Neural cell (in vitro differentiated cells): ENCODE measurements around the gene AKT1S1. TPM values are rescaled to one million over a fixed set of nuclear protein-coding genes. Genes with fewer than 3 reads are reported as not detected.

Experiments
- H2AFZ ChIP-seq: fragments of 200-600, 300-800 bp; sonication (generic), shearing (Covaris generic); 2 replicates; pipeline ENCODE4 v1.6.0; 2014; ENCODE audit warnings: low read depth, mild to moderate bottlenecking, antibody characterized with exemption, low read length, moderate library complexity
- H3F3A ChIP-seq: fragments of 200-600 bp; shearing (Covaris generic); 2 replicates; pipeline ENCODE4 v1.6.1; 2016; ENCODE audit warnings: mild to moderate bottlenecking, moderate library complexity, mixed read lengths, antibody characterized with exemption, low read length; ENCODE audit not compliant: insufficient read depth, poor library complexity, severe bottlenecking
- H3K27ac ChIP-seq: fragments of 200-600, 300-800 bp; sonication (generic), shearing (Covaris generic); 2 replicates; pipeline ENCODE4 v1.5.1; 2014; ENCODE audit warnings: mild to moderate bottlenecking, low read length, moderate library complexity
- H3K27me3 ChIP-seq: fragments of 300-800, 200-600 bp; sonication (generic), shearing (Covaris generic); 2 replicates; pipeline ENCODE4 v1.6.0; 2014; ENCODE audit warnings: mild to moderate bottlenecking, low read depth, low read length, moderate library complexity; ENCODE audit not compliant: insufficient read depth
- H3K36me3 ChIP-seq: fragments of 300-800, 200-600 bp; sonication (generic), shearing (Covaris generic); 2 replicates; pipeline ENCODE4 v1.5.1; 2014; ENCODE audit warnings: mild to moderate bottlenecking, antibody characterized with exemption, low read length, moderate library complexity; ENCODE audit not compliant: insufficient read depth
- H3K4me2 ChIP-seq: fragments of 300-800, 200-600 bp; sonication (generic), shearing (Covaris generic); 2 replicates; pipeline ENCODE4 v1.6.0; 2014; ENCODE audit warnings: mild to moderate bottlenecking, low read length
- H3K4me3 ChIP-seq: fragments of 300-800, 200-600 bp; sonication (generic), shearing (Covaris generic); 2 replicates; pipeline ENCODE4 v1.5.1; 2014; ENCODE audit warnings: mild to moderate bottlenecking, low read length, moderate library complexity
- H3K79me2 ChIP-seq: fragments of 200-600 bp; shearing (Covaris generic); replicated peaks from 2 replicates; pipeline ENCODE4 v1.6.0; 2014; ENCODE audit warnings: mild to moderate bottlenecking, low read length, moderate library complexity; ENCODE audit not compliant: insufficient read depth
- H3K9ac ChIP-seq: fragments of 300-800, 200-600 bp; sonication (generic), shearing (Covaris generic); 2 replicates; pipeline ENCODE4 v1.6.1; 2016; ENCODE audit warnings: mild to moderate bottlenecking, low read length, mixed read lengths
- H3K9me2 ChIP-seq: fragments of 200-600 bp; shearing (Covaris generic); 2 replicates; pipeline ENCODE4 v1.6.1; 2016; ENCODE audit warnings: mild to moderate bottlenecking, low read length, mixed read lengths; ENCODE audit not compliant: insufficient read depth
- H3K9me3 ChIP-seq: fragments of 200-600, 300-800 bp; sonication (generic), shearing (Covaris generic); 2 replicates; pipeline ENCODE4 v1.6.1; 2016; ENCODE audit warnings: mild to moderate bottlenecking, mixed run types, low read length, moderate library complexity, mixed read lengths
- H4K20me1 ChIP-seq: fragments of 200-600 bp; shearing (Covaris generic); 2 replicates; pipeline ENCODE4 v1.6.1; 2016; ENCODE audit warnings: mild to moderate bottlenecking, mixed run types; ENCODE audit not compliant: insufficient read depth
- EP300 ChIP-seq: fragments of 450-650 bp; conservative IDR thresholded peaks from 2 replicates; pipeline ENCODE4 v1.6.1; 2014; ENCODE audit warnings: antibody characterized with exemption, mild to moderate bottlenecking, moderate library complexity; ENCODE audit not compliant: poor library complexity, severe bottlenecking
- EZH2 ChIP-seq: fragments of 200-600, 300-800 bp; shearing (Covaris generic), sonication (generic); IDR thresholded peaks from 2 replicates; pipeline ENCODE4 v1.6.1; 2014; ENCODE audit warnings: antibody characterized with exemption, low read length, borderline replicate concordance, mild to moderate bottlenecking; ENCODE audit not compliant: insufficient read depth, poor library complexity, severe bottlenecking
- MXI1 ChIP-seq: fragments of 450-650 bp; conservative IDR thresholded peaks from 2 replicates; pipeline ENCODE4 v1.6.1; 2014; ENCODE audit warnings: antibody characterized with exemption, mild to moderate bottlenecking; ENCODE audit not compliant: poor library complexity, severe bottlenecking
- POLR2AphosphoS5 ChIP-seq: IDR thresholded peaks from 2 replicates; pipeline ENCODE4 v1.6.1; 2012
- RAD21 ChIP-seq: fragments of 450-650 bp; conservative IDR thresholded peaks from 2 replicates; pipeline ENCODE4 v1.6.1; 2014; ENCODE audit warnings: antibody characterized with exemption, mild to moderate bottlenecking, moderate library complexity
- REST ChIP-seq: IDR thresholded peaks from 2 replicates; pipeline ENCODE4 v1.6.1; 2012; ENCODE audit warnings: borderline replicate concordance
- SMC3 ChIP-seq: fragments of 450-650 bp; conservative IDR thresholded peaks from 2 replicates; pipeline ENCODE4 v1.6.1; 2014; ENCODE audit warnings: antibody characterized with exemption, mild to moderate bottlenecking, moderate library complexity; ENCODE audit not compliant: poor library complexity
- TAF1 ChIP-seq: IDR thresholded peaks from 2 replicates; pipeline ENCODE4 v1.6.1; 2012; ENCODE audit warnings: low read depth
- polyA plus RNA-seq: library from polyadenylated mRNA; depleted of rRNA; stranded (reverse); fragments of >200 nt; gene quantifications from 2 replicates; pipeline ENCODE4 v1.2.3, GENCODE V29; 2014
- TF ChIP-seq, protein P1 (sequence below): fragments of 450-650 bp; IDR thresholded peaks from 2 replicates; pipeline ENCODE4 v1.5.1; 2014; ENCODE audit warnings: antibody characterized with exemption, mild to moderate bottlenecking, moderate library complexity; ENCODE audit not compliant: poor library complexity, severe bottlenecking

AKT1S1 gene
- polyA plus RNA-seq, 1 donor from 2014 or later = 4.8 TPM

DNA sequence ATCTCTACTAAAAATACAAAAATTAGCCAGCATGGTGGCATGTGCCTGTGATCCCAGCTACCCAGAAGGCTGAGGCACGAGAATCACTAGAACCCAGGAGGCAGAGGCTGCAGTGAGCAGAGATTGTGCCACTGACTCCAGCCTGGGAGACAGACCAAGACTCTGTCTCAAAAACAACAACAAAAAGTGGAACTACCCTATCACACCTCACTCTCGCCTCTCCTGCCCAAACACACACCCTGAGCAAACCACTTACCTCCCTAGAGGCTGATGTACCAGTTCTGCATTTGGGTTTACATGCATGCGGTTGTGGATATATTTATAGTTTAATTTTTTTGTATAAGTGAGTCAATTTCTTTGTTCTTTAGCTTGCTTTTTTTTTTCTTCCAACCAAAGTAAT is 33.9 kb downstream of the AKT1S1 start:
- H3K9ac ChIP-seq = no peak overlapping the region
- no peak overlapping the region for H3K4me3 ChIP-seq
- no peaks in the 10 kb centered on the region for H3K9me3 ChIP-seq
- H2AFZ ChIP-seq = no peak overlapping the region
- TF ChIP-seq SMC3 (no peak), EP300 (no peak), POLR2AphosphoS5 (no peak)
- no peaks in the 10 kb centered on the region for H3K79me2 ChIP-seq
- no peak overlapping the region for H3K27ac ChIP-seq
- H4K20me1 ChIP-seq = no peaks in the 10 kb centered on the region
- no peaks in the 10 kb centered on the region for H3K27me3 ChIP-seq
- H3K36me3 ChIP-seq = peaks cover 5% of the 10 kb centered on the region
- H3K4me2 ChIP-seq = no peak overlapping the region
- H3F3A ChIP-seq = no peaks in the 10 kb centered on the region
- H3K9me2 ChIP-seq = no peaks in the 10 kb centered on the region

GRCh38 chr19:49840736-49841249 is 36.4 kb downstream of the AKT1S1 start:
- H2AFZ ChIP-seq = no peak overlapping the region
- no peak for TF ChIP-seq EZH2
- no peak for TF ChIP-seq EP300
- no peak for TF ChIP-seq POLR2AphosphoS5
- no peak for TF ChIP-seq REST
- no peak for TF ChIP-seq RAD21
- TF ChIP-seq SMC3 = no peak
- no peak for TF ChIP-seq TAF1
- TF ChIP-seq, protein P1, sequence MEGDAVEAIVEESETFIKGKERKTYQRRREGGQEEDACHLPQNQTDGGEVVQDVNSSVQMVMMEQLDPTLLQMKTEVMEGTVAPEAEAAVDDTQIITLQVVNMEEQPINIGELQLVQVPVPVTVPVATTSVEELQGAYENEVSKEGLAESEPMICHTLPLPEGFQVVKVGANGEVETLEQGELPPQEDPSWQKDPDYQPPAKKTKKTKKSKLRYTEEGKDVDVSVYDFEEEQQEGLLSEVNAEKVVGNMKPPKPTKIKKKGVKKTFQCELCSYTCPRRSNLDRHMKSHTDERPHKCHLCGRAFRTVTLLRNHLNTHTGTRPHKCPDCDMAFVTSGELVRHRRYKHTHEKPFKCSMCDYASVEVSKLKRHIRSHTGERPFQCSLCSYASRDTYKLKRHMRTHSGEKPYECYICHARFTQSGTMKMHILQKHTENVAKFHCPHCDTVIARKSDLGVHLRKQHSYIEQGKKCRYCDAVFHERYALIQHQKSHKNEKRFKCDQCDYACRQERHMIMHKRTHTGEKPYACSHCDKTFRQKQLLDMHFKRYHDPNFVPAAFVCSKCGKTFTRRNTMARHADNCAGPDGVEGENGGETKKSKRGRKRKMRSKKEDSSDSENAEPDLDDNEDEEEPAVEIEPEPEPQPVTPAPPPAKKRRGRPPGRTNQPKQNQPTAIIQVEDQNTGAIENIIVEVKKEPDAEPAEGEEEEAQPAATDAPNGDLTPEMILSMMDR = no peak
- H4K20me1 ChIP-seq = no peaks in the 10 kb centered on the region
- H3K9me3 ChIP-seq = no peaks in the 10 kb centered on the region
- H3K36me3 ChIP-seq = peaks cover 5% of the 10 kb centered on the region
- no peak overlapping the region for H3K9ac ChIP-seq
- H3K4me2 ChIP-seq = no peak overlapping the region
- H3K27ac ChIP-seq = no peak overlapping the region
- H3F3A ChIP-seq = no peaks in the 10 kb centered on the region
- H3K27me3 ChIP-seq = no peaks in the 10 kb centered on the region
- no peak overlapping the region for H3K4me3 ChIP-seq
- H3K79me2 ChIP-seq = no peaks in the 10 kb centered on the region
- no peaks in the 10 kb centered on the region for H3K9me2 ChIP-seq

GRCh38 chr19:49840321-49840720 is 36.8 kb downstream of the AKT1S1 start:
- H3K9ac ChIP-seq = no peak overlapping the region
- H3K27ac ChIP-seq = no peak overlapping the region
- H4K20me1 ChIP-seq = no peaks in the 10 kb centered on the region
- no peaks in the 10 kb centered on the region for H3K79me2 ChIP-seq
- no peak overlapping the region for H3K4me3 ChIP-seq
- no peak overlapping the region for H3K4me2 ChIP-seq
- H3K36me3 ChIP-seq = peaks cover 5% of the 10 kb centered on the region
- H2AFZ ChIP-seq = no peak overlapping the region
- TF ChIP-seq TAF1 (no peak), MXI1 (no peak), POLR2AphosphoS5 (no peak), RAD21 (no peak), EZH2 (no peak)
- TF ChIP-seq, protein P1 = no peak
- no peaks in the 10 kb centered on the region for H3F3A ChIP-seq
- H3K9me3 ChIP-seq = no peaks in the 10 kb centered on the region
- H3K9me2 ChIP-seq = no peaks in the 10 kb centered on the region
- no peaks in the 10 kb centered on the region for H3K27me3 ChIP-seq
